Measurements from ENCODE around the gene SEC24D. TPM values are rescaled to one million over a fixed set of nuclear protein-coding genes. Genes with fewer than 3 reads are reported as not detected.
A peak's percentile ranks its signal among the peaks of the same experiment; 100 is the strongest.

Gene SEC24D
- total RNA-seq, 1 donor, result 134 TPM

GRCh38 chr4:118872181-118872580 lies 36.3 kb upstream of the SEC24D start:
- no peak for DNase-seq (ENCODE audit: low read depth)
- H3K4me3 ChIP-seq (ENCODE audit: low read depth, low read length), result no peak overlapping the region
- TF ChIP-seq, protein P1, sequence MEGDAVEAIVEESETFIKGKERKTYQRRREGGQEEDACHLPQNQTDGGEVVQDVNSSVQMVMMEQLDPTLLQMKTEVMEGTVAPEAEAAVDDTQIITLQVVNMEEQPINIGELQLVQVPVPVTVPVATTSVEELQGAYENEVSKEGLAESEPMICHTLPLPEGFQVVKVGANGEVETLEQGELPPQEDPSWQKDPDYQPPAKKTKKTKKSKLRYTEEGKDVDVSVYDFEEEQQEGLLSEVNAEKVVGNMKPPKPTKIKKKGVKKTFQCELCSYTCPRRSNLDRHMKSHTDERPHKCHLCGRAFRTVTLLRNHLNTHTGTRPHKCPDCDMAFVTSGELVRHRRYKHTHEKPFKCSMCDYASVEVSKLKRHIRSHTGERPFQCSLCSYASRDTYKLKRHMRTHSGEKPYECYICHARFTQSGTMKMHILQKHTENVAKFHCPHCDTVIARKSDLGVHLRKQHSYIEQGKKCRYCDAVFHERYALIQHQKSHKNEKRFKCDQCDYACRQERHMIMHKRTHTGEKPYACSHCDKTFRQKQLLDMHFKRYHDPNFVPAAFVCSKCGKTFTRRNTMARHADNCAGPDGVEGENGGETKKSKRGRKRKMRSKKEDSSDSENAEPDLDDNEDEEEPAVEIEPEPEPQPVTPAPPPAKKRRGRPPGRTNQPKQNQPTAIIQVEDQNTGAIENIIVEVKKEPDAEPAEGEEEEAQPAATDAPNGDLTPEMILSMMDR (IDR thresholded peaks at IDR 0.05; ENCODE audit: insufficient read depth, low read depth, low read length), result no peak

- TF ChIP-seq, protein P1 (IDR thresholded peaks at IDR 0.05; ENCODE audit: insufficient read depth, low read depth, low read length), result no peak
- DNase-seq (ENCODE audit: low read depth), result peak; percentile 17
- H3K4me3 ChIP-seq (ENCODE audit: low read depth, low read length), result no peak overlapping the region
These were observed 33.9 kb upstream of the SEC24D start for GRCh38 chr4:118869808-118870342.

- no peak overlapping the region for H3K4me3 ChIP-seq (ENCODE audit: low read depth, low read length)
- peak; percentile 68 for DNase-seq (ENCODE audit: low read depth)
- TF ChIP-seq, protein P1 (IDR thresholded peaks at IDR 0.05; ENCODE audit: insufficient read depth, low read depth, low read length), result no peak
These were observed 31.6 kb upstream of the SEC24D start for GRCh38 chr4:118867311-118868067.

DNA sequence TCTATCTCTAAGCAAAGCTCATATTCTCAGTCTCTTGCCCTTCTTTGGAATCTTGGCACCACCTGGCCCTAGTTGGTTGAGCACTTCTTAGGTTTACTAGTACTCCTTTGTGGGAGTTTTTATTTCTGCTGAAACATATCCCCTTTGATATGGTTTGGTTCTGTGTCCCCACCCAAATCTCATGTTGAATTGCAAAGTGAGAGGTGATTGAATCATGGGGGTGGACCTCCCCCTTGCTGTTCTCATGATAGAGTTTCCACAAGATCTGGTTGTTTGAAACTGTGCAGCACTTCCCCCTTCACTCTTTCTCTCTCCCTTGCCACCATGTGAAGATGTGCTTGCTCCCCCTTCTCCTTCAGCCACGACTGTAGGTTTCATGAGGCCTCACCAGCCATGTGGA lies 30.5 kb upstream of the SEC24D start:
- no peak overlapping the region for H3K4me3 ChIP-seq (ENCODE audit: low read depth, low read length)
- no peak for DNase-seq (ENCODE audit: low read depth)
- TF ChIP-seq, protein P1 (IDR thresholded peaks at IDR 0.05; ENCODE audit: insufficient read depth, low read depth, low read length), result no peak

DNA sequence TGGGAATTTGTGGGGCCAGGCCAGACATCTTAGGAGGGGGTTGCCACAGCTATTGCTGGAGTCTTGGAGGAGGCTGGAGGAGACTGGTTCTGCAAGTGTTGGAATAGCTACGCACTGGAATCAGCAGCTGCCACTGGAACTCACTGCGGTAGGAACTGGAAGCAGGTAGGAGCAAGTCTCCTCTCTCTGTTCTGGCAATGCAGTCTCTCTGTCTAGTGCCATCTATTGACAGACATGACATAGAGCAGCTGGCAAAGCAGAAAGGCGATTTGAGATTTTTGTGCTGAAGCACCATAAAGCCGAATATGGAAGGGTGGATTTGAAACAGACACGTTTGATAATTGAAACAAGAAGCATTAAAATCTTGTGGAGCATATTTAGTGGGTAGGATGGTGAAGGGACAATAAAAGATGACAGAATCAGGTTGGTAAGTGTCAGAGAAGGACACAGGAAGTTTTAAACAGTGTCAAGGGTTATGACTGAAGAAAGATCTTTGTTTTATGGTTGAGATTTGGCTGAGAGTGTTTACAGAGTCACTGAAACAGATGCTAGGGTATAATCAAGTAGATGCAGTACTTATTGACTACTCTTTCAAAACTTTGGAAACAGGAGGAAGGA lies 29.3 kb upstream of the SEC24D start:
- H3K4me3 ChIP-seq (ENCODE audit: low read depth, low read length), result no peak overlapping the region
- peak; percentile 52 for DNase-seq (ENCODE audit: low read depth)
- TF ChIP-seq, protein P1 (IDR thresholded peaks at IDR 0.05; ENCODE audit: insufficient read depth, low read depth, low read length), result peak; percentile 57

- H3K4me3 ChIP-seq (ENCODE audit: low read depth, low read length), result no peak overlapping the region
- TF ChIP-seq, protein P1 (IDR thresholded peaks at IDR 0.05; ENCODE audit: insufficient read depth, low read depth, low read length), result no peak
- DNase-seq (ENCODE audit: low read depth), result no peak
These were observed 22.9 kb upstream of the SEC24D start for GRCh38 chr4:118858779-118859178.

Measured in fibroblast of villous mesenchyme (primary cell).